ENCODE results near the gene CELF5. TPM values are rescaled to one million over a fixed set of nuclear protein-coding genes. Genes with fewer than 3 reads are reported as not detected.

CELF5 gene
- total RNA-seq, 4 donors from 2014 or later = not detected

DNA sequence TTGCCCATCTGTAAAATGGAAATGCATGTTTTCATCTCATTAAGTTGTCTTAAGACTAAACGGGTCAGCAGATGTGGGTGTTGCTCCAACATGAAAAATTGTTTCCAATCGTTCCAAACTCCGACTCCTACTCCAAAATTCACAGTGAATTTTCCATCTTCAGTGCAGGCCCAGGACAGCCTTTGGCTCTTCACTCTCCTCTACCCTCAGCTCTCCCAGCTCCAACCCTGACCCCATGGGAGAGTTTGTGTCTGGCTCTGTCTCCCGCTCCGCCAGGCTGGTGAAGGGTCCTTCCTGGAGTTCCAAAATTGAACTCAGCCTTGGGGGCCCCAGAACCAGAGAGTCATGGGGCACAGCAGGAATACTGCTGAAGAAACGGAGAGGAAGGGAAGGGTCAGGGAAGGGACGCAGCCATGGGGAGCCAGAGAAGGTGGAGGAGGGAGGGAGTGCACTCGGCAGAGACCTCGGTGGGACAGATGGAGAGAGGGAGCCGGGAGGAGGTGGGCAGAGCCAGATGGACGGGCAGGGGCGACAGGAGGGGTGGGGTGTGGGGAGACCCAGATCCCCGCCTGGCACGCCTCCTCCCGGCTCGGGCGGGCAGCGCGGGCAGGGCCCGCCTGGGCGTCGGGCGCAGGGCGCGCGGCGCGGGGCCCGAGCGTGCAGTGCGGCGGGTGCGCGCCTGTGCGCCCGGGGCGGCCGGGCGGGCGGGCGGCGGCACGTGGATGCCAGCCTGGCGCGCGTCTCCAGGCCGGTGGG is 45.6 kb downstream of the CELF5 start:
- H3K27me3 ChIP-seq = peaks cover 86% of the 10 kb centered on the region
- TF ChIP-seq EP300 (IDR thresholded peaks at IDR 0.05) (no peak), POLR2AphosphoS5 (IDR thresholded peaks at IDR 0.05) (no peak), POLR2A (IDR thresholded peaks at IDR 0.05) (no peak)
- TF ChIP-seq, protein P1, sequence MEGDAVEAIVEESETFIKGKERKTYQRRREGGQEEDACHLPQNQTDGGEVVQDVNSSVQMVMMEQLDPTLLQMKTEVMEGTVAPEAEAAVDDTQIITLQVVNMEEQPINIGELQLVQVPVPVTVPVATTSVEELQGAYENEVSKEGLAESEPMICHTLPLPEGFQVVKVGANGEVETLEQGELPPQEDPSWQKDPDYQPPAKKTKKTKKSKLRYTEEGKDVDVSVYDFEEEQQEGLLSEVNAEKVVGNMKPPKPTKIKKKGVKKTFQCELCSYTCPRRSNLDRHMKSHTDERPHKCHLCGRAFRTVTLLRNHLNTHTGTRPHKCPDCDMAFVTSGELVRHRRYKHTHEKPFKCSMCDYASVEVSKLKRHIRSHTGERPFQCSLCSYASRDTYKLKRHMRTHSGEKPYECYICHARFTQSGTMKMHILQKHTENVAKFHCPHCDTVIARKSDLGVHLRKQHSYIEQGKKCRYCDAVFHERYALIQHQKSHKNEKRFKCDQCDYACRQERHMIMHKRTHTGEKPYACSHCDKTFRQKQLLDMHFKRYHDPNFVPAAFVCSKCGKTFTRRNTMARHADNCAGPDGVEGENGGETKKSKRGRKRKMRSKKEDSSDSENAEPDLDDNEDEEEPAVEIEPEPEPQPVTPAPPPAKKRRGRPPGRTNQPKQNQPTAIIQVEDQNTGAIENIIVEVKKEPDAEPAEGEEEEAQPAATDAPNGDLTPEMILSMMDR (IDR thresholded peaks at IDR 0.05) = no peak
- 18 to 21% methylated on average over 7 to 12 of the region's 47 CpGs for WGBS, 2 donors (ENCODE audit: low coverage in 1 of 2)

DNA sequence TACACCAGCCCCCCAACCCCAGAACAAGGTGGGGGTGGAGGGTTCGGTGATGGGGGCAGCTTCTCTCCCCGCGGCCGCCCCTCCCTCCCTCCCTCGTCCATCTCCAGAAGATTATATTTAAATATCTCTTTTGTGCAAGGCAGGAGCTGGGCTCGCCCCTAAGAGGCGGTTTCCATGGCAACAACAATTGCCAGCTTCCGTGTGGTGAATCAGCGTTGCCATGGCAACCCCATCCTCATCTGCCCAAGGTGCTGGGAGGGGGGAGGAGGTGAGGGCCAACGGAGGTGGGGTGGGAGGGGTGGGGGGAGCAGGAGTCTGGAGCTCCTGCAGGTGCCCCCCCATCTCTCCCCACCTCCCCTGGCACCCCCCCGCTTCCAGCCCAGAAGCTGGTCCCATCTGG is 46.4 kb downstream of the CELF5 start:
- Histone ChIP-seq H3K27ac (no peak overlapping the region), H3K27me3 (peaks cover 94% of the 10 kb centered on the region), H3K36me3 (no peaks in the 10 kb centered on the region), H3K9me3 (peaks cover 0 to 15% (median 0%) of the 10 kb centered on the region in 3 donors), H3K4me3 (no peak overlapping the region), H3K4me1 (peaks cover 0 to 9% (median 6%) of the 10 kb centered on the region in 3 donors)
- TF ChIP-seq EP300 (IDR thresholded peaks at IDR 0.05) (no peak), POLR2AphosphoS5 (IDR thresholded peaks at IDR 0.05) (no peak), POLR2A (IDR thresholded peaks at IDR 0.05) (no peak)
- TF ChIP-seq, protein P1 (IDR thresholded peaks at IDR 0.05) = no peak
- WGBS, 2 donors (ENCODE audit: low coverage in 1 of 2) = 0 to 10% methylated on average over 2 to 4 of the region's 11 CpGs
- no peak for ATAC-seq

More for the DNA sequence above, 45.6 kb downstream of the CELF5 start:
- peaks cover 0 to 1% (median 0%) of the 10 kb centered on the region in 3 donors for H3K4me1 ChIP-seq
- H3K36me3 ChIP-seq = no peaks in the 10 kb centered on the region
- H3K4me3 ChIP-seq = no peak overlapping the region
- peaks cover 0 to 15% (median 0%) of the 10 kb centered on the region in 3 donors for H3K9me3 ChIP-seq
- no peak for ATAC-seq
- no peak overlapping the region for H3K27ac ChIP-seq

DNA sequence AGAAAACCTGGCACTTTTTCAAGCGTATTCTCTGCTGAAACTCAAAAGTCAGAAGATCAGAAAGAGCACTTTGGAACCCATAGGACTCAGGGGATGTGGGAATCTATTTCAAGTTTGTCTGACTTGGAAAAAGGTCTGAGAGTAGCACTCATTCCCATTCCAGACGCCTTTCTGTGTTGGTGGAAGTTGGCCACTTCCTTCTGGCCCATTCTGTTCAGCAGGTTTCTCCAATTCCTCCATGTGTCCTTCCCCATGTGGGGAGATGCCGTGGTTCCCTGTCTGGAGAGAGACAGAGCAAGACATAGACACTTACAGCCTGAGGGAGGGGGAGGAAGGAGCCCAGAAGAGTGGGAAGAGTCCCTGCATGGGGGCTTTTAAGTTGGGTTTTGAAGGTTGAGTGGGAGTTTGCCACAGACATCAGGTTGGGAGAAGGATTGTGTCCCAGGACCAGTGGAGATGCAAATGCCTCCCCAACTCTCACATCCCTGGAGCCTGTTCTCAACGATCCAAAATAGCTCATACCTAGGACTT is 48.0 kb downstream of the CELF5 start:
- Histone ChIP-seq H3K9me3 (peaks cover 0 to 15% (median 0%) of the 10 kb centered on the region in 3 donors), H3K27me3 (peaks cover 98% of the 10 kb centered on the region), H3K36me3 (no peaks in the 10 kb centered on the region), H3K4me3 (no peak overlapping the region), H3K27ac (no peak overlapping the region), H3K4me1 (peaks cover 0 to 16% (median 6%) of the 10 kb centered on the region in 3 donors)
- WGBS, 2 donors (ENCODE audit: low coverage in 1 of 2) = 33 to 36% methylated on average over 3 to 4 of the region's 4 CpGs
- ATAC-seq = no peak
- TF ChIP-seq POLR2A (IDR thresholded peaks at IDR 0.05) = no peak

DNA sequence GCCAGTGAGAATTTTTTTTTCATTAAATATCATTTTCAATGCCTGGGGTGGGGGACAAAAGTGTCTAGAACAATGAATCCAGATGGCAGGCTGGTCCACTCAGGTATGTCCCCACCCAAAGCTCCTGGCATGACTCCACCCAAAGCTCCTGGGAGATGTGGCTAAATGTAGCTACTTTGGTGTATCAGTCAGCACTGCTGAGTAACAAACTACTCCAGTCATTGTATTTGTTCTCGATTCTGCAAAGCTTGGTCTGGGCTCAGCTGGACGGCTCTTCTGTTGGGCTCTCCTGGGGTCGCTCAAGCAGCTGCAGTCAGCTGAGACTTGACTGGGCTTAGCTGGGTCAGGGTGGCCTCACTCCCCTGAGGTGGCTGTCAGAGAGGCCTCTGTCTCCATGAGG is 48.5 kb downstream of the CELF5 start:
- 80% methylated on average over 1 of the region's 3 CpGs; no CpG with 5 or more reads in 1 of the 2 donors for WGBS, 2 donors (ENCODE audit: low coverage in 1 of 2)
- H3K4me1 ChIP-seq = peaks cover 0 to 16% (median 6%) of the 10 kb centered on the region in 3 donors
- TF ChIP-seq POLR2A (IDR thresholded peaks at IDR 0.05) (no peak), POLR2AphosphoS5 (IDR thresholded peaks at IDR 0.05) (no peak), EP300 (IDR thresholded peaks at IDR 0.05) (no peak)
- TF ChIP-seq, protein P1 (IDR thresholded peaks at IDR 0.05) = no peak
- H3K27me3 ChIP-seq = peaks cover 98% of the 10 kb centered on the region
- peaks cover 0 to 15% (median 0%) of the 10 kb centered on the region in 3 donors for H3K9me3 ChIP-seq
- H3K4me3 ChIP-seq = no peak overlapping the region
- ATAC-seq = no peak
- H3K36me3 ChIP-seq = no peaks in the 10 kb centered on the region
- no peak overlapping the region for H3K27ac ChIP-seq

DNA sequence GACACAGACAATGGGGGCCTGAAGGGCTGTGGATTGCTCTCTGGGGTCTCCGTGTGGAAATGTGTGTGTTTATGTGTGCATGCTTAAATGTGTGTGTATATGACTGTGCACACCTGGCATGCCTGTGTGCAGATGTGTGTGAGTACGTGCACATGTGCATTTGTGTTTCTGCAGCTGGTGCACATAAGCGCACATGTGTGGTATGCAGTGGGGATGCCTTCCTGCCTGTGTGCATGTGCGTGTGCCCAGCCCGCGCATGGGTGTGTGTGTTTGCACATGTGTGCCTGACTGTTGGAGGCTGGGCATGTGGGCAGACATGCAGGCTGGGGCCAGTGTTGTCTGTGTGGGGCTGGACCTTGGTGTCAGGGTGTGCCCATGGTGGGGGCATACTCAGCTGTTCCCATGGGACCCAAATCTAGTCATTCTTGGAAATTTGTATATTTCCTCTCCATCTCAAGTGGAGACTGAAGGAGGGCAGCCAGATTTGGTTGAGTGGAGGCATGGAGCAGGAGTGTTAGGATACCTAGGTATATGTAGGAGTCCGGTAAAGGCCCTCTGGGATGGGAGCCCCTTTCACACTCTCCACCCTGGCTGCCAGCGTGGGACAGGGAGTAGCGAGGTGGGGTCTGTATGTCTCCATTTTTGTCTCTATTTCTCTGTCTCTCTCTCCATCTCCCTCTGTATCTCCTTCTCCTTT is 49.9 kb downstream of the CELF5 start:
- H3K36me3 ChIP-seq = no peaks in the 10 kb centered on the region

More for the DNA sequence above, 49.9 kb downstream of the CELF5 start:
- Histone ChIP-seq H3K9me3 (peaks cover 0 to 15% (median 0%) of the 10 kb centered on the region in 3 donors), H3K27ac (no peak overlapping the region), H3K4me1 (peaks cover 0 to 16% (median 6%) of the 10 kb centered on the region in 3 donors), H3K27me3 (peaks cover 98% of the 10 kb centered on the region), H3K4me3 (no peak overlapping the region)
- ATAC-seq = no peak
- TF ChIP-seq EP300 (IDR thresholded peaks at IDR 0.05) (no peak), POLR2AphosphoS5 (IDR thresholded peaks at IDR 0.05) (no peak), POLR2A (IDR thresholded peaks at IDR 0.05) (no peak)
- TF ChIP-seq, protein P1 (IDR thresholded peaks at IDR 0.05) = no peak
- WGBS, 2 donors (ENCODE audit: low coverage in 1 of 2) = 69 to 75% methylated on average over 4 to 8 of the region's 9 CpGs
